ENCODE data around the gene FILIP1. TPM values are rescaled to one million over a fixed set of nuclear protein-coding genes. Genes with fewer than 3 reads are reported as not detected.

The FILIP1 gene
- total and polyA plus RNA-seq, 2 of the 4 experiments (the other 2 are of a cell fraction): under 0.01 to 0.03 TPM

DNA sequence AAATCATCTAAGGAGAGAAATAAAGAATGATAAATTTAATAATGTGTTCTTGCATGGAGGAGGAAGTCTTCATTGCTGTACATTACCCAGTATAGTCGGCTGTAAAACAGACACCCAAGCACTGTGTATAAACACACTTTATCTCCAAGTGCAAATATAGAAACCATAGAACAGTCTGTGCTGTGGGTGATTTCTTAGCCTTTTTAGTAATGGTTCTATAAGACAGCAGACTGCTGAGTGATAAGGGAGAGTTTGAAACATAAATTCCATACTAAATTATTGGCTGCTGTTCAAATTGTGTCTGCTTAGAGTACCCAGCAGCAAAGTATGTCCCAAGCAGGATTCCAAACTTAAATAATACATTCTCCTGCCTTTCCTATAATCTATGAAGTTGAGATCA is 4.6 kb downstream of the FILIP1 start:
- Histone ChIP-seq H4K91ac (ENCODE audit: insufficient read depth, low read depth, low read length) (no peak overlapping the region), H2BK15ac (ENCODE audit: low read depth, low read length) (no peak overlapping the region), H3K56ac (ENCODE audit: extremely low read depth, insufficient read depth, low read length) (no peak overlapping the region), H2BK20ac (ENCODE audit: low read depth, low read length) (no peak overlapping the region), H2BK5ac (ENCODE audit: low read depth, low read length, poor library complexity, severe bottlenecking) (no peak overlapping the region), H3K9me3 (ENCODE audit: control insufficient read depth, insufficient read depth, low read length) (no peaks in the 10 kb centered on the region), H2BK120ac (ENCODE audit: low read depth, low read length) (no peak overlapping the region), H4K8ac (ENCODE audit: low read depth in 2 of 2, low read length in 2 of 2) (no peak overlapping the region), H2AK9ac (replicated peaks; ENCODE audit: low read depth, low read length, poor library complexity) (no peak overlapping the region), H3K9ac (ENCODE audit: low read depth, low read length) (no peak overlapping the region), H3K4me3 (ENCODE audit: insufficient read depth, low read depth, low read length) (no peak overlapping the region), H3K14ac (replicated peaks; ENCODE audit: low read depth, low read length) (no peak overlapping the region), H3K18ac (ENCODE audit: low read depth, low read length) (no peak overlapping the region), H3K9me1 (ENCODE audit: insufficient read depth, low read length) (no peaks in the 10 kb centered on the region), H3K23ac (ENCODE audit: low read depth, low read length) (no peak overlapping the region), H3K4me1 (ENCODE audit: control insufficient read depth, insufficient read depth, low read length) (peaks cover 3% of the 10 kb centered on the region; the same call in 1 of the 2 replicates), H3K4me2 (ENCODE audit: low read depth, low read length) (peak overlapping the region; percentile 59; the same call in 1 of the 2 replicates), H3K36me3 (ENCODE audit: control insufficient read depth, insufficient read depth, low read length) (no peaks in the 10 kb centered on the region), H3K27ac (ENCODE audit: insufficient read depth, low read length) (no peak overlapping the region), H2AFZ (replicated peaks; ENCODE audit: low read length, poor library complexity) (no peak overlapping the region), H2AK5ac (ENCODE audit: low read depth, low read length) (no peak overlapping the region), H4K20me1 (ENCODE audit: insufficient read depth, low read length) (no peaks in the 10 kb centered on the region), H3K4ac (ENCODE audit: low read depth, low read length) (no peak overlapping the region), H3K27me3 (ENCODE audit: control insufficient read depth, insufficient read depth, low read length) (no peaks in the 10 kb centered on the region), H4K5ac (ENCODE audit: low read depth, low read length) (no peak overlapping the region), H3K79me1 (ENCODE audit: low read depth in 1 of 2, low read length in 2 of 2) (no peaks in the 10 kb centered on the region)
- peak; percentile 27 for DNase-seq
- BruUV-seq (replicated peaks): no TSS peak
- no CpG with 5 or more reads among the region's 1 CpG for WGBS, 2 experiments (ENCODE audit: extremely low coverage in 2 of 2, insufficient read length in 1 of 2)
- POLR2A ChIA-PET (ENCODE audit: unreplicated experiment): no interaction called here
- dilution Hi-C loops (cut with HindIII; ENCODE audit: low sequenced_read_pairs, unreplicated experiment) (no loop called here), in situ Hi-C loops (cut with MboI; ENCODE audit: low sequenced_read_pairs) (no loop called here), intact Hi-C loops (cut with micrococcal nuclease) (no loop called here)
- TF ChIP-seq CEBPB (IDR thresholded peaks at IDR 0.05; ENCODE audit: low read depth, low read length): no peak
- no peak for TF ChIP-seq RFX5 (IDR thresholded peaks at IDR 0.05; ENCODE audit: low read depth, low read length)
- TF ChIP-seq MAZ (IDR thresholded peaks at IDR 0.05; ENCODE audit: borderline replicate concordance, low read depth, low read length): no peak
- TF ChIP-seq POLR2A (IDR thresholded peaks at IDR 0.05; ENCODE audit: low read depth, low read length): no peak
- peak; percentile 40 for ATAC-seq (ENCODE audit: low read depth)
- CTCF ChIA-PET: no interaction called here

Data from IMR-90 (cell line).